ENCODE data around the gene AGBL1. TPM values are rescaled to one million over a fixed set of nuclear protein-coding genes. Genes with fewer than 3 reads are reported as not detected.

AGBL1 gene
- total RNA-seq, 1 experiment from 2014 or later = not detected

DNA sequence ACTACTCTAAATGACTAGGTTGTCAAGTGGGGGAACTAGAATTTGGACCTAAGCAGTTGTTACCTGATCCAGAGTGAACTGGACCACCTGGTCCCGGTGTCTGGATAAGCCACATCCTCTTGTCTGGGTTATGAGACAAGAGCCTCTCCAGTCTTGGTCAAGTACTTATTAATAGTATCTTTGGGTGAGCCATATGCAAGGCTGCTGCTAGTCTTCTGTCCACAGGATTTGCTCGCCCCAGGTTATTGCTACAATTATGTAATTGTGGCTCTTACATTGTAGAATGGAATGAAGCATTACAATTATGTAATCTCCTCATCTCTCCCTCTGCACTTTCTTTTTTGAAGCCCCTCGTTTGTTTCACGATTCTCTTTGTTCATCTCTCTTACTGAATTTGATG, 24.0 kb upstream of the AGBL1 start:
- H3K4me3 ChIP-seq (ENCODE audit: low read depth, low read length) = no peak overlapping the region
- no peaks in the 10 kb centered on the region for H3K27me3 ChIP-seq (replicated peaks; ENCODE audit: control insufficient read depth, insufficient read depth, low read length)
- intact Hi-C loops (cut with micrococcal nuclease; ENCODE audit: unreplicated experiment) = no loop called here
- Mint-ChIP-seq H3K27me3 (ENCODE audit: insufficient read depth, unreplicated experiment) (peaks cover 22% of the 10 kb centered on the region), H3K4me3 (ENCODE audit: unreplicated experiment) (no peak overlapping the region), H3K36me3 (ENCODE audit: insufficient read depth, unreplicated experiment) (no peaks in the 10 kb centered on the region), H3K4me1 (ENCODE audit: low read depth, unreplicated experiment) (no peaks in the 10 kb centered on the region), H3K9me3 (ENCODE audit: unreplicated experiment) (no peaks in the 10 kb centered on the region), H3K27ac (ENCODE audit: unreplicated experiment) (no peak overlapping the region)
- ChIA-PET CTCF (no interaction called here), POLR2A (no interaction called here)
- no peak for DNase-seq
- BruUV-seq (replicated peaks) = no TSS peak
- no peaks in the 10 kb centered on the region for H3K9me3 ChIP-seq
- no peaks in the 10 kb centered on the region for H3K4me1 ChIP-seq
- no peaks in the 10 kb centered on the region for H3K36me3 ChIP-seq (ENCODE audit: control insufficient read depth, insufficient read depth, low read length)
- TF ChIP-seq, protein P1, sequence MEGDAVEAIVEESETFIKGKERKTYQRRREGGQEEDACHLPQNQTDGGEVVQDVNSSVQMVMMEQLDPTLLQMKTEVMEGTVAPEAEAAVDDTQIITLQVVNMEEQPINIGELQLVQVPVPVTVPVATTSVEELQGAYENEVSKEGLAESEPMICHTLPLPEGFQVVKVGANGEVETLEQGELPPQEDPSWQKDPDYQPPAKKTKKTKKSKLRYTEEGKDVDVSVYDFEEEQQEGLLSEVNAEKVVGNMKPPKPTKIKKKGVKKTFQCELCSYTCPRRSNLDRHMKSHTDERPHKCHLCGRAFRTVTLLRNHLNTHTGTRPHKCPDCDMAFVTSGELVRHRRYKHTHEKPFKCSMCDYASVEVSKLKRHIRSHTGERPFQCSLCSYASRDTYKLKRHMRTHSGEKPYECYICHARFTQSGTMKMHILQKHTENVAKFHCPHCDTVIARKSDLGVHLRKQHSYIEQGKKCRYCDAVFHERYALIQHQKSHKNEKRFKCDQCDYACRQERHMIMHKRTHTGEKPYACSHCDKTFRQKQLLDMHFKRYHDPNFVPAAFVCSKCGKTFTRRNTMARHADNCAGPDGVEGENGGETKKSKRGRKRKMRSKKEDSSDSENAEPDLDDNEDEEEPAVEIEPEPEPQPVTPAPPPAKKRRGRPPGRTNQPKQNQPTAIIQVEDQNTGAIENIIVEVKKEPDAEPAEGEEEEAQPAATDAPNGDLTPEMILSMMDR (IDR thresholded peaks at IDR 0.05; ENCODE audit: insufficient read depth in 1 of 2, low read depth in 1 of 2, low read length in 1 of 2, severe bottlenecking in 1 of 2, unreplicated experiment in 1 of 2) = no peak

GRCh38 chr15:86059851-86060250, 19.8 kb upstream of the AGBL1 start:
- no peaks in the 10 kb centered on the region for H3K36me3 ChIP-seq (ENCODE audit: control insufficient read depth, insufficient read depth, low read length)
- BruUV-seq (replicated peaks) = no TSS peak
- ChIA-PET CTCF (no interaction called here), POLR2A (no interaction called here)
- no peak for DNase-seq
- no peaks in the 10 kb centered on the region for H3K4me1 ChIP-seq
- TF ChIP-seq, protein P1 (IDR thresholded peaks at IDR 0.05; ENCODE audit: insufficient read depth in 1 of 2, low read depth in 1 of 2, low read length in 1 of 2, severe bottlenecking in 1 of 2, unreplicated experiment in 1 of 2) = no peak
- H3K4me3 Mint-ChIP-seq (ENCODE audit: unreplicated experiment) = no peak overlapping the region
- H3K27me3 Mint-ChIP-seq (ENCODE audit: insufficient read depth, unreplicated experiment) = peaks cover 20% of the 10 kb centered on the region
- no peaks in the 10 kb centered on the region for H3K4me1 Mint-ChIP-seq (ENCODE audit: low read depth, unreplicated experiment)
- H3K36me3 Mint-ChIP-seq (ENCODE audit: insufficient read depth, unreplicated experiment) = no peaks in the 10 kb centered on the region
- H3K9me3 Mint-ChIP-seq (ENCODE audit: unreplicated experiment) = no peaks in the 10 kb centered on the region
- no peaks in the 10 kb centered on the region for H3K27me3 ChIP-seq (replicated peaks; ENCODE audit: control insufficient read depth, insufficient read depth, low read length)
- no peaks in the 10 kb centered on the region for H3K9me3 ChIP-seq
- intact Hi-C loops (cut with micrococcal nuclease; ENCODE audit: unreplicated experiment) = no loop called here
- H3K4me3 ChIP-seq (ENCODE audit: low read depth, low read length) = no peak overlapping the region
- no peak overlapping the region for H3K27ac Mint-ChIP-seq (ENCODE audit: unreplicated experiment)

DNA sequence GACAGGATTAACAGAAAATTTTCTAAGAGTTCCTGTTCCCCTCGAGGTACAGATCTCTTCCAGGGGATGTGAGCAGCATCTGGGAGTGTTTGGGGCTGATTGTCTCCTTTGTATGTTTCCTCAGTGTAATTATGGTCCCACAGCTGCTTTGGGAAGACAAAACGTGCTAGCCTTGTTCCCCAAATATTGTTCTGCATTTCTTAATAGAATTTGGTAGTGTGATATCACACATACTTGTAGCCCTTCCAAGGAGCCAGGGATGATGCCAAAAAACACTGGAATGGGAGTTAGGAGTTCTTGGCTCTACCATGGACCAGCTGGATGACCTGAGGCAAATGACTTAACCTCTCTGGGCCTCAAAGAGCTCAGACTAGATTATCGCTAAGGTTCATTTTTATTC, 19.0 kb upstream of the AGBL1 start:
- intact Hi-C loops (cut with micrococcal nuclease; ENCODE audit: unreplicated experiment) = no loop called here
- Mint-ChIP-seq H3K9me3 (ENCODE audit: unreplicated experiment) (no peaks in the 10 kb centered on the region), H3K4me3 (ENCODE audit: unreplicated experiment) (no peak overlapping the region), H3K36me3 (ENCODE audit: insufficient read depth, unreplicated experiment) (no peaks in the 10 kb centered on the region), H3K27ac (ENCODE audit: unreplicated experiment) (no peak overlapping the region), H3K27me3 (ENCODE audit: insufficient read depth, unreplicated experiment) (peaks cover 20% of the 10 kb centered on the region), H3K4me1 (ENCODE audit: low read depth, unreplicated experiment) (no peaks in the 10 kb centered on the region)
- H3K27me3 ChIP-seq (replicated peaks; ENCODE audit: control insufficient read depth, insufficient read depth, low read length) = no peaks in the 10 kb centered on the region
- H3K4me1 ChIP-seq = no peaks in the 10 kb centered on the region
- DNase-seq = no peak
- H3K9me3 ChIP-seq = no peaks in the 10 kb centered on the region
- TF ChIP-seq, protein P1 (IDR thresholded peaks at IDR 0.05; ENCODE audit: insufficient read depth in 1 of 2, low read depth in 1 of 2, low read length in 1 of 2, severe bottlenecking in 1 of 2, unreplicated experiment in 1 of 2) = no peak
- no TSS peak for BruUV-seq (replicated peaks)
- CTCF ChIA-PET = no interaction called here
- no peaks in the 10 kb centered on the region for H3K36me3 ChIP-seq (ENCODE audit: control insufficient read depth, insufficient read depth, low read length)
- POLR2A ChIA-PET = no interaction called here
- H3K4me3 ChIP-seq (ENCODE audit: low read depth, low read length) = no peak overlapping the region
